HS-27A (cell line): ENCODE measurements around the gene ZBTB40.

Source experiments
- DNase-seq: peaks from one replicate; pipeline ENCODE4 v3.0.0-alpha.2; 2012; ENCODE audit warnings: low read depth, missing footprints

ZBTB40 gene

DNA sequence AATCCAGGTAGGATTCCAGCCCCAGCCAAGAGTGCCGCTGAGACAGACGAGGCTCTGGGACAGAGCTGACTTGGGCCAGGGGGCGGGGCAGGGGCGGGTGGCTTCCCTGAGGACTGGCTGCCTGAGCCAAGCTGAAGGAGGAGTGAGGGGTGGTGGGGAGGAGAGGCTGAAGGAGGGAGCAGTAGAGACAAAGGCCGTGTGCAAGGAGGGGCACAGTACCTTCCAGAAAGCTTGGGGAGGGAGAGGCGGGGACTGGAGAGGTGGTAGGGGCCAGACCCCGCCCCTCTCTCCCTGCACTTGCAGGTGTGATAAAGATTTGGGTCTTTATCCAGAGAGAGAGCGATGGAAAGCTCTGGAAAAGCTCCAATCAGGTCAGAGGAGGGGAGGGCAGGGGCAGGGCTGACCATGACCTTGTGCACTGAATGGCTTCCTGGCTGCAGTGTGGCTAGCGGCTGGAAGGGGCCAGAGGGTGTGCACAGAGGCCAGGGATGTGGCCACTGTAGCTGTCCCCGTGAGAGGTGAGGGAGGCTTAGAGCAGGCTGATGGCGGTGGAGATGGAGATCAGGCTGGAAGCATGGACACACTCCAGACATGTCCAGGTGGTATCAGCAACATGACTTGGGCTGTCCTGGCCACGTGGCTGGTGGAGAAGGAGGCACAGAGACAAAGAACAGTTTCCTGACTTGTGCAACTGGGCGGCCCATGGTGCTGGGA lies 104.9 kb downstream of the ZBTB40 start:
- no peak for DNase-seq

DNA sequence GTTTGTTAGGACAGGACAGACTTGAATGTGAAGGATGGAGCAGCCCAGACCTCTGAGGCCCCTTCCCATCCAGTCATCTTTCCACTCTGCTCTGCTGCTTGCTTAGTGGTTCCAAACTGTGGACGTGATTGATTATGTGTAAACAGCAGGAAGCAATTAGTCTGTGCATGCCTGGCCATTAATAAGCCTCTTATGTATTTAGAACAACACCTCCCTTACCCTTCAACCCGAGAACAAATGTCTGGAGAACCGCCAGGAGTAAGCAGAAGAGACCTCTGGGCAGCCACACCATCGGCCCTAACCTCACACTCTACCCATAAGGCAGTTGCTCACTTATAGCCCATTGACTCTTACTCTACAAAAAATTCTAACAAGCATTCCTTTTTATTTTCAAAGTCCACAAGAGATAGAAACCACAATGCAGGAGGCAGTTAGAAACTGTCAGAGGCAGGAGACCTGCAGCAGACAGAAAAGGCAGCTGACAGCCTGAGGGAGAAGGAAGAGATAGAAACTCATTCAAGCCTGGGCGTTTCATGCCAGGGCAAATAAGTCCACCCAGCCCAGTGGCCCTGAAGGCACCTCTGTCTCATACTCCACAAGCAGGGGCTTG lies 105.8 kb downstream of the ZBTB40 start:
- no peak for DNase-seq

DNA sequence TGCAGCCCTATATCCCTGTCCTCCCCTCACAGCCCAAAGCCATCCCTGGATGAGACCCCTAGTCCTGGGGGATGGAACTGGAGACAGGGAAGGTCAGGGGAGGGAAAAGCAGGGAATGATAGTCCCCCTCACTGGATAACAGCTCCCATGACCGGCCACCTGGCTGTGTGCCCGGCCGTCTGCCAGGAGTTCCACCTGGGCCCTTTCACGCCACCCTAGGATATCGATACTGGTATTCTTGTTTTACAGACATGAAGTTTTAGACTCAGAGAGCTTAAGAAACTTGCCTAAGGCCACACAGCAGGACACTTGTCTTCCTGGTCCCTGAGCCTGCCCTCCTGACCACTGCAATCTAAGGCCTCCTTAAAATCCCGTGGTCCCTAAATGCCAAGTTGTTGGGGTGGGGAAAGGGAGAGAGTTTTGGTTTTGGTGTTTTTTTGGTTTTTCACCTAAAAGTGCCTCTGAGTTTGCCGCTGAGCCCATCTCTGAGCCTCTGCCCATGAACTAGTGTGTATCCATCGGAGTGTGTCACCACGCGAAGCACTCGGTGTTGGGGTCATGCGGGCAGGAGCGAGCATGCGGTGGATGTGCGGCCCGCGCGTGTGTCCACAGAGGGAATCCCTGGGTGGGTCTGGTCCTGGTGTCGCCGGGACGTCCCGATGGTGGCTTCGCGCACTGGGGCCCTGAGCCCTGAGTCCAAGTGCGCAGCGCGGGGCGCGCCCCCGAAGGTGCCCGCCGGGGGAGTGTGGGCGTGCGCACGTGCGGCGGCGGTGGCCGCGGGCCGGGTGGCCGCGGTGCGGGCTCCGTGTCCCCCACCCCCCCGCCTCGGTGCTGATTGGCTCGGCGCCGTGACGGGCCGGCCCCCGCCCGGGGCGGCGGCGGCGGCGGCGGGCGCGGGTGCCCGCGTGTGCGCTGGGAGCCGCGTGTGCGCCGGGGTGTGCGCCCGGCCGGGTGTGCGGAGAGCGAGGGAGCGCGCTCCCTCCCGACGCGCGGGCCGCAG lies 111.2 kb downstream of the ZBTB40 start, which contains the start of gene EPHA8:
Gene EPHA8 (plus strand): TSS at position 906 of the 1,000 bp plus-strand sequence. CDS start 147 bp downstream, outside the sequence.
- no peak for DNase-seq

DNA sequence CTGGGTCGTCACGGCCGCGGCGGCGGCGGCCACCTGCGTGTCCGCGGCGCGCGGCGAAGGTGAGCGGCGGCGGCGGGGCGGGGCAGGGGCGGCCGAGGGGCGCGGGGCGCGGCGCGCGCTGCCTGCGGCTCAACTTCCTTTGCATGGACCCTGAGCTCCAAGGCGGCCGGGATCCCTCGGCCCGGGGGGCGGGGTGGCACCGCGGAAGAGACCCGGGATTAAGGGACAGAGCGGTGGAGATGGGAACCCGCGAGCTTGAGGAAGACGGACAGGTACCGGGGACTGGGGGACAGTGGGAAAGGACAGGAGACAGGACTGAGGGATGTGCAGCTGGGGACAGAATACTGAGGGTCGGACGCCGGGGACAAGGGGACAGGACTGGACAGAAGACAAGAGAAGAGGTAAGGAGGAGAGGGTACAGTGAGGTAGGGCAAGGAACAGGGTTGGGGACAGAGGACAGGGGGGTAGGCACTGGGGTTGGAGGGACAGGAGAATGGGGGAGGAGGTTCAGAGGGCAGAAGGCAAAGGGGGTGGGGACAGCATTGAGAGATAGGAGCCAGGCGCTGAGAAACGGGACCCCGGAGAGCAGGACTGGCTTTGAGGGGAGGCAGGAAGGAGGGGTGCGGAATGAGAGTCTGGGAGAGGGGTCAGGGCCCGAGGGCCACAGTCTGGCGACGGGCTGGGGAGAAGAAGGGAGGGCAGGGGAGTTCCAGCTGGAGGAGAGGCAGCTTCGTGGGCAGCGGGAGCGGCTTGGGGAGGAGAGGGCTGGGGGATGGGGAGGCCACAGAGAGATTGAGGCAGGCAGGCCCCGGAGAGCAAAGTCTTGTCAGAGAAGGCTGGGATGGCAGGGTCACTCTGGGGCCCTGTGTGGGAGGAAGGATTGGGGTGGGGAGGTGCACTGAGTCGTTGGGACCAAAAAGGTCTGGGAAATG lies 112.3 kb downstream of the ZBTB40 start:
- DNase-seq: no peak

DNA sequence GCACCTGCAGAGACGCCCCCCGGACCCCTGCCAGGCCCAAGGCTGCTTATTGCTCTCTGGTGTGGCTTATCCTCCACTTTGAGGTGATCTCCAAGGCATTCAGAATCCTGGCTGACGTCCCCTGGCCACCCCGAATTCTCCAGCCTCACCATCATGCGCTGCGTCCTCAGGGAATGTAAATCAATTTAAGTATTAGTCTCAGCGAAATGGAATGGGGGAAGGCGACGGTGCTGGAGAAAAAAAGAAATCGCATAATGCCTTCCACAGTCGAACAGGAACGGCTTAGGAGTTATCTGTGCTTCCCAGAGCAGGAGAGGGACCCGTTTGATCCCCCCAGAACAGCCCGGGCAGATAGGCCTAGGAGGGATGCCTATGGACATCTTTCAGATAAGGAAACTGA lies 114.5 kb downstream of the ZBTB40 start:
- no peak for DNase-seq

DNA sequence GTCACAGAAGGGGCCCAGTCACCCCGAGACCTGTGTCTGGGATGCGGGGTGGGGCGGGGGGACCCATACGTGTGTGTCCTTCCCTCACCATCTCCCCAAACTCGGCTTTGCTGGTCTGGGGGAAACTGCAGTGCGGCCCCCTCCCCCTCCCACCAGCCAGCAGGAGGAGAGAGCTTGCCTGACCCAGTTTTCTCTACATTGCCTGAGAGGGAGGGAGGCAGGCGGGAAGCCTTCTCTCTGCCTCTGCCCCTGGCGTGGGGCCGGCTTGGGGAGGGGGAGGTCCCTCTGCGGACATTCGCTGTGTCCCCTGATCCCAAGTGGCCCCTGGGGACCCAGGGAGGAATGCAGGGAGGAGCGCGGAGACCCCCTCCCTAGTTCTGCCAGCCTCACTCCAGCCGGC lies 115.5 kb downstream of the ZBTB40 start:
- no peak for DNase-seq

DNA sequence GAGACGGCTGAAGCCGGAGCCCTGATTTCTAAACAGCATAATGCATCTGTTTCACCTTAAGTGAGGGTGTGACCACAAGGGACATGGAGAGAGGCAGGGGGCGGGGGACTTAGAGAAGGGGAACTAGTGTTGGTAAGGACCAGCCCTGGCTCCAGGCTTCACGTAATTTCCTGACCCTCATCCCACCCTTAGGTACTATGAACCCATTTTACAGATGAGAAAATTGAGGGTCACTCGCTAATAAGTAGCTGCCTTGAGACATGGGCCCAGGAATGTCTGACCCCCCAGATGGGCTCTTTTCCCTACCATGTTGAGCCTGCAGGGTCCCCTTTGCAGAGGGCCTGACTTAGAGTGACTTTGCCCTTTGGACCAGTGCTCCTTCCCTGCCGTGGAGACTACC lies 116.3 kb downstream of the ZBTB40 start:
- DNase-seq: no peak

DNA sequence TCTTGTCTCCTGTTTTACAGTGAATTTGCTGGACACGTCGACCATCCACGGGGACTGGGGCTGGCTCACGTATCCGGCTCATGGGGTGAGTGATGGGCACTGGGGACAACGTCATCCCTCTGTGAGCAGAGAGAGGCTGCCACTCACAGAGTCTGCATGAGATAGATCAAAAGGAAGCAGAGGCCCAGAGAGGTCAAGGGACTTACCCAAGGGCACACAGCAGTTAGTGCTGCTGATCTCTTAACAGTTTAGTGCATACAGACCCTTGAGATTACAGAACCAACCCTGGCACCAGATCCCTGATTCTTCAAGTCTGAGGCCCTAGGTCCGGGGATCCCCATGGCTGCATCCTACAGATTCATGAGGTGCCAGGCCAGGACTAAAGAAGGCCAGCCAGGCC lies 117.6 kb downstream of the ZBTB40 start:
- DNase-seq: no peak

DNA sequence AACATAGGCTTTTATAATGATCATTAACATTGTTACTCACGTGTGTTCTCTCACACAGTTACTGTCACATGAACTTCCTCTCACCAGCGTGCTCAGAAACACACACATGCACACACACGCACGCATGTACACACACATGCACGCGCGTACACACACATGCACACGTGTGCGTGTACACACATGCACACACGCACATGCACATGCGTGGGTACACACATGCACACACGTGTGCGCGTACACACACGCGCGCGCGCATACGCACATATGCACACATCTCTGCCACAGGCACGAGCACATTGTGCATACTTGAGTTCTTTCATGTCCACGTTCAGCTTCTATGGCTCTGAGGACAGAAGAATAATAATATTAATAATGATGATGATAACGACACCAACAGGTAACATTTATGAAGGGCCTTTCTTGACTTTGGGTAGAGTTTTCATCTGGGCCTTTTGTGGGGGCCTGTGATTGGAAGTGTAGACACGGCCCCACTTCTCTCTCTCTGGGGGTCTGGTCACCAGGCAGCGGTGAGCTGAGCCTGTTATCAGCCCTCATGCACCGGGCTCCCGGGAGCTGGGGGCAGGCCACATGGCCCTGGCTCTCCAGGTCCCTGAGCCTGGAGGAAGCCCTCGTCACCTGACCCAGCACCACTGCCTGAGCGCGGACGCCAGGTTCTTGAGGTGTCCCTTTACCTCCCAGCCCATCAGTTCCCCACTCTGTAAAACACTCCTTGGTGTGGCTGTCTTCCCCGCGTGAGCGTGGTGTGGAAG lies 118.7 kb downstream of the ZBTB40 start:
- DNase-seq: no peak

DNA sequence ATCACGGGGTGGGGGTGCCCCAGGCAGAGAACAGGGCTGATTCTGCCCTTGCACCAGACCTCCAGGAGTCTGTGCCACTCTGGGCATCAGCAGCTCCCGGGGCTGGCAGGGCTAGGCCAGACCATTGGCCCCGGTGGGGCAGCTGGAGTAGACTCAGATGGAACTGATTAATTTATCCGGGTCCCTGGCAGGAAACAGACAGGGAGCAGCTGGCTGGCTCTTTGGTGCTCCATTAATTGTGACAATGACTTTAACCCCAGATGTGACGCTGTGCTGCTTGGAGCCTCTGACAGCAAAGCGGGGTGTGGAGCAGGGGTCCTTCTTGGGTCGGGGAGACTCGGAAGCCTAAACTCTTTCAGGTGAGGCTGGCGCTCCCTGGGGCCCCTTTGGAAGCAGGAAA lies 121.2 kb downstream of the ZBTB40 start:
- no peak for DNase-seq

DNA sequence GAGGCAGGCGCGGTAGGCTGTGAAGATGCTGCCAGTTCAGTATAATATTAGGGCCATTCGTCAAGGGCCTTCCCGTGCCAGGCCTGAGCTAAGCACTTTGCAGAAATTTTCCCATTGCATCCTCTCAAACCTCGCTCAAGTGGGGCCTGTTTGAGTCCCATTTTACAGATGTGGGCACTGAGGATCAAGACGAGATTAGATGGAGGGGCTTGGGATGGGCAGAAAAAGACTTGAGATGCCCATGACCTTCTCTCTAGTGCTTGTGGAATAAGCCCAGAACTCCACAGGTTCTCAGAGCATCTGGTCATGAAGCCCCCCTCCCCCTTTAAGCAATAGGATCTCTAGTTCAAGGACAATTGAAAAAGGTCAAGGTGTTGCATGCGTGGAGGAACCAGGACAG lies 121.6 kb downstream of the ZBTB40 start:
- DNase-seq: no peak

DNA sequence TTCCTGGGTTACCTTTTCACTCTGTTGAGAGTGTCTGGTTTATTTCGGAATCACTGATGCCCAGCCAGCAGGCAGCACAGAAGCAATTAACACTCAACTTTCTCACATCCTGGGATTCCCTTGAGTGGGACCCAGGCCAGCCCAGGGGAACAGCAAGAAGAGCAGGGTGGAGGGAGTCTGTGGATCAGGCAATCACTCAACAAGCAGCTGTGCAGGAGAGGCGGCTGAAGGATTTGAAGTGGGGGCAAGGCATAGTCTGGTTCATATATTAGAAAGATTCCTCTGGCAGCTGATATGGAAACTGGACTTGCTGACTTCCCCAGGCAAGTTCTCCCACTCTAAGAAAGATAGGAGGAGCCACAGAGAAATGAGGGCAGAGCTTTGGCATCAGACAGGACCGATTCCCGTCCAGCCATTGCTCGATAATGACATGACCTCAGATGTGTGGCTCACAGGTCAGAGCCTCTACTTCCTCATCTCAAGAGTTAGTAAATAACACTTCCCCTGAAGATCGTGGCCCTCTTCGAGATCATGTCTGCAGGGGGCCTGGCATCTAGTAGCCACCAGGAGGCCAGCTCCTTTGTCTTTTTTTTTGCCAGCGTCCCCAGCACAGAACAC lies 124.0 kb downstream of the ZBTB40 start:
- DNase-seq: no peak

DNA sequence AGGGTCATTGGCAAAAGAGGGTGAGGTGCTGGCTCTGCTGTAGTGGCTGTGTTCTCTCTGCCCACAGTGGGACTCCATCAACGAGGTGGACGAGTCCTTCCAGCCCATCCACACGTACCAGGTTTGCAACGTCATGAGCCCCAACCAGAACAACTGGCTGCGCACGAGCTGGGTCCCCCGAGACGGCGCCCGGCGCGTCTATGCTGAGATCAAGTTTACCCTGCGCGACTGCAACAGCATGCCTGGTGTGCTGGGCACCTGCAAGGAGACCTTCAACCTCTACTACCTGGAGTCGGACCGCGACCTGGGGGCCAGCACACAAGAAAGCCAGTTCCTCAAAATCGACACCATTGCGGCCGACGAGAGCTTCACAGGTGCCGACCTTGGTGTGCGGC lies 124.5 kb downstream of the ZBTB40 start:
- DNase-seq: no peak

DNA sequence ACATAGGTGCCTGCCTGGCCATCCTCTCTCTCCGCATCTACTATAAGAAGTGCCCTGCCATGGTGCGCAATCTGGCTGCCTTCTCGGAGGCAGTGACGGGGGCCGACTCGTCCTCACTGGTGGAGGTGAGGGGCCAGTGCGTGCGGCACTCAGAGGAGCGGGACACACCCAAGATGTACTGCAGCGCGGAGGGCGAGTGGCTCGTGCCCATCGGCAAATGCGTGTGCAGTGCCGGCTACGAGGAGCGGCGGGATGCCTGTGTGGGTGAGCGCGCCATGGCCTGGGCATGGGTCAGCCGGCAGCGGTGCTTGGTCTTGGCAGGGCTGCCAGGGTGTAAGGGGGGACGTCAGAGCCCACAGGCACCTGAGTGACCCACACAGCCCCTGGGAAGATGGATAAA lies 125.0 kb downstream of the ZBTB40 start:
- DNase-seq: no peak

DNA sequence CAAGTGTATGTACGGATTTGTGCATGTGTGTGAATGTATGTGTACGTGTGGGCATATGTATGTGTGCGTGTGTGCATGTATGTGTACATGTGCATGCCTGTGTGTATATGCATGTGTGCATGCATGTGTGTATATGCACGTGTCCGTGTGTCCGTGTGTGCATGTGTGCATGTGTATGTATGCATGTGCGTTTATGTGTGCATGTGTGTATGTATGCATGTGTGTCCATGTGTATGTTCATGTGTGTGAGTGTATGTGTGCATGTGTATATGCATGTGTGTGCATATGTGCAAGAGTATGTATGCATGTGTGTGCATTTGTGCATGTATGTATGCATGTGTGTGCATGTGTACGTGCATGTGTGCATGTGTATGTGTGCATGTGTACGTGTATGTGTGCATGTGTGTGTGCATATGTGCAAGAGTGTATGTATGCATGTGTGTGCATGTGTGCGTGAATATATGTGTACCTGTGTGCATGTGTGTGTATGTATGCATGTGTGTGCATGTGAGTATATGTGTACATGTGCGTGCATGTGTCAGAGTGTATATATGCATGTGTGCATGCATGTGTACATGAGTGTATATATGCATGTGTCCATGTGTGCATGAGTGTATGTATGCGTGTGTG lies 127.2 kb downstream of the ZBTB40 start:
- DNase-seq: no peak

DNA sequence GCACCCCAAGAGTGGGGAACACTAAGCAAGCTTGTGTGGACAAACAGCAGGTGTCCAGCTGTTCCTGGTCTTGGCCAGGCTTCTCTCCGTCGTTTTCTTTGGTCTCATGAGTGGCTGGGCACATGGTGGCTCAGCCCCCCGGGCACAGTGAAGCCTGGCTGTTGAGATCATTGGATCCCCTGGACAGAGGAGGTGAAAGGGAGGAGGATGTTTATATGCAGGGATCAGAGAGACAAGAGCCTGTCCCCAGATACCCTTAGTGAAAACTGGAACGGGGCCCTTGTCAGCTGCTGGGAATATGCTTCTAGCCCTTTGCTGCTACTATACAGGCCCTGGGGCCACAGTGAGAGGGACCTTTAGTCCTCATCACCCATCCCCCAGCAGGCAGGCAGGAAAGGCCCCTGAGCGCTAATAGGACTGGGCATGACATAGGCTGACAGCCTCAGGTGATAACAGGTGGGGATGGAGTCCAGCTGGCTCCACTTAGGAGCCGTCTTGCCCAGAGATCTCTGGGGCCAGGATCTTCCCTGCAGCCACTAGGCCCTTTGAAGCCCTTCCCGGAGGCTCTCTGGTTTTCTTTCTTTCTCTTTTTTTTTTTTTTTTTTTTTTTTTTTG lies 128.0 kb downstream of the ZBTB40 start:
- DNase-seq: no peak
